C1 segment of cervical spinal cord (tissue), 14 donors: ENCODE data around the gene CLTC.

ENCODE experiments used
- DNase-seq, 14 donors: peaks; one replicate each; lab custom pipeline; 2025; lab: John Stamatoyannopoulos, UW

The CLTC gene

GRCh38 chr17:59680314-59680713 lies 60.6 kb downstream of the CLTC start:
- no peak for DNase-seq

DNA sequence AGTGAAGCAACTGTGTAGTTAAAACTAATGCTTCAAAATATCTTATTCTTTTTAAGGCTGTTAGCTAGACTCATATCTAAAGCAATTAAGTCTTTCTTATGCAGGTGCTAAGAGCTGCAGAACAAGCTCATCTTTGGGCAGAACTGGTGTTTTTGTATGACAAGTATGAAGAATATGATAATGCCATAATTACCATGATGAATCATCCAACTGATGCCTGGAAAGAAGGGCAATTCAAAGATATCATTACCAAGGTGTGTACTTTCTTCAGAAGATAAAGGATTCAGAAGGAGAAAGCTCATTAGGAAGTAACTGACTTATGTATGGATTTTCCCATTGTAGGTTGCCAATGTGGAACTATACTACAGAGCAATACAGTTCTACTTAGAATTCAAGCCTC lies 63.6 kb downstream of the CLTC start:
- DNase-seq: no peak

DNA sequence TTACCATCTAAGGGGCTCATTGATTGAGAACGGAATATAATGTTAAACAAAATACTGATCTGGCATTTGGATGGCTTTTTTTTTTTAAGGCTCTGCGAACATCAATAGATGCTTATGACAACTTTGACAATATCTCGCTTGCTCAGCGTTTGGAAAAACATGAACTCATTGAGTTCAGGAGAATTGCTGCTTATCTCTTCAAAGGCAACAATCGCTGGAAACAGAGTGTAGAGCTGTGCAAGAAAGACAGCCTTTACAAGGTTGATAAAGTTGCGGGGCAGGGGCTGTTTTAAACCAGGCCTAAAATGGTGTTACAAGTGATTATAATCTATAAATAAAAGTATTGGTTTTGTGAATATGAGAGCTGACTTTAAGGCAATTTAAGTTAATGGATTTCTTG lies 65.3 kb downstream of the CLTC start:
- no peak for DNase-seq

DNA sequence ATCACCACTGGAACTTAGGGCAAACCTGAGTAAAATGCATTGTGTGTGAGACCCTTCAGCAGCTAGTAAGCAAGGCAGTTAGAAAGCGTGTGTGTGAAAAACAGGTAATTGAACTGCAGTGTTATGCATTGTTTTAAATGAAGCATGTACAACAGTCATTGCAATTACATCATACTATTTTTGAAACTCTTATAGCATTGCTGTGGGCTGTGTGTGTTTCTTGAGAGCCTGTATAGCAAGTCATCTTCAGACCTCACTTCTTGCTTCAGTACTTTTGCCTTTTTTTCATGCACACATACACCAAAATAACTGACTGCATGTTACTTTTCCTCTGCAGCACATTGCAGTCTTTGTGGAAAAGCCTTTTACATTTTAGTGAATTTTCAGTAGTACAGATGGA lies 68.3 kb downstream of the CLTC start:
- no peak for DNase-seq

- DNase-seq: no peak
Measured at GRCh38 chr17:59688496-59688895, 68.8 kb downstream of the CLTC start.

GRCh38 chr17:59693582-59693981 lies 73.9 kb downstream of the CLTC start:
- no peak for DNase-seq

- no peak for DNase-seq
Measured at GRCh38 chr17:59694344-59694743, 74.6 kb downstream of the CLTC start.

- no peak for DNase-seq
Measured at GRCh38 chr17:59695945-59696681, 76.4 kb downstream of the CLTC start.

DNA sequence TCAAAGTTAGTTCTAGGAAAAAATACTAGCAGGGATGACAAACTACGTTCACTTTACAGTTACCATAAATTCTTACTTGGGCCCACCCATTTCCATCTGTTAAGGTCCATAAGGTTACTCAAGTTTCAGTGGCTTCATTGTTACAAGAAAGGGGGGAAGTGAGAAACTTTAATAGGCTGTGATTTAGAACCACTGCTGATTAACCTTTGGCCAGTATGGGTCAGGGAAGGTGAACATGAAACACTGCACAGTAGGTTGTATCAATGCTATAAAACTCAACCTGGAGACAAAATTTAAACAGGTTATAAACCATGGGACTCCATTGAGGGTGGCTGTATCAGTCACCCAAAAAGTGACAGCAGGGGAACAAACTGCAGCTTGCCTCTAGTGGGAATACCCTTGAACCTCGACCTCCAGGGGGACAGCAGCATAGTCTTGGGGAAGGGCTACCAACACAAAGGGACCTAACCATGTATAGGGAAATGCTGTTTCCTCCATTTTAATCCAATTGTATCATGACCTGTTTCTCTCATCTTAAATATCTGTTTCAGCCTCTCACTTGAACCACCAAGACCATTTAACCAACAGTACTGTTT lies 77.1 kb downstream of the CLTC start:
- no peak for DNase-seq

DNA sequence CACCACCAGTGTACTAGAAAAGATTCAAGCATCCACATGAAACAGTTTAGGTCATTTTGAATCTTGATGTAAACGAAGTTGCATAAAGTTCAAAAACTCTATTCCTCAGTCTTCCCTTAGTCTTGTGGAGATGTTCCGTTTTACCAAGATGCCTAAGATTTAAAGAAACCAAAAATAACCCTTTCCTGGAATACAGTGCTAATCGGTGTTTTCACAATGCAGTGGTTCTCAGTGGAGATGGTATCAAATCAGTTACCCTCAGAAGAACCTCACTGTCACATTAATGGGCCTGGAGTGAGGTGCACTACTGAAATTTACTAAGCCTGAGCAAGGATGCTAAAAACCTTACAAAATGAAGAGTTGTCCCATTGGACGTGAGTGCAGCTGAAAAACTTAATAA lies 78.4 kb downstream of the CLTC start:
- no peak for DNase-seq

GRCh38 chr17:59699218-59699617 lies 79.5 kb downstream of the CLTC start:
- DNase-seq: no peak

DNA sequence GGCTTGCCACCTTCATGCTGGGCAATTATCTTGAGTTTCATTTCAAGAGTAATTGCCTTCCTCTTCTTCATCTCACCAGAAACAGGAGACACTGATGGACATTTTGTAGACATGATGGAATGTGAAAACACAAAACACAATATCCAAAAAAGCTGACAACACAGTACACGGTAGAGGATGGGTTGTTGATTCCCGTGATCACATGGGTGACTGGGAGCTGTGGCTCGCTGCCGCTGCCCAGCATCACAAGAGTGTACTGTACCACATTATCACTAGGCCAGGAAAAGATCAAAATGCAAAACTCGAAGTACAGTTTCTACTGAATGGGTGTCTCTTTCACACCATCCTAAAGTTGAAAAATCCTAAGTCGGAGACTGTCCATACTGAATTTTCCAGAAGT lies 80.1 kb downstream of the CLTC start:
- no peak for DNase-seq

GRCh38 chr17:59702304-59702703 lies 82.6 kb downstream of the CLTC start:
- no peak for DNase-seq

DNA sequence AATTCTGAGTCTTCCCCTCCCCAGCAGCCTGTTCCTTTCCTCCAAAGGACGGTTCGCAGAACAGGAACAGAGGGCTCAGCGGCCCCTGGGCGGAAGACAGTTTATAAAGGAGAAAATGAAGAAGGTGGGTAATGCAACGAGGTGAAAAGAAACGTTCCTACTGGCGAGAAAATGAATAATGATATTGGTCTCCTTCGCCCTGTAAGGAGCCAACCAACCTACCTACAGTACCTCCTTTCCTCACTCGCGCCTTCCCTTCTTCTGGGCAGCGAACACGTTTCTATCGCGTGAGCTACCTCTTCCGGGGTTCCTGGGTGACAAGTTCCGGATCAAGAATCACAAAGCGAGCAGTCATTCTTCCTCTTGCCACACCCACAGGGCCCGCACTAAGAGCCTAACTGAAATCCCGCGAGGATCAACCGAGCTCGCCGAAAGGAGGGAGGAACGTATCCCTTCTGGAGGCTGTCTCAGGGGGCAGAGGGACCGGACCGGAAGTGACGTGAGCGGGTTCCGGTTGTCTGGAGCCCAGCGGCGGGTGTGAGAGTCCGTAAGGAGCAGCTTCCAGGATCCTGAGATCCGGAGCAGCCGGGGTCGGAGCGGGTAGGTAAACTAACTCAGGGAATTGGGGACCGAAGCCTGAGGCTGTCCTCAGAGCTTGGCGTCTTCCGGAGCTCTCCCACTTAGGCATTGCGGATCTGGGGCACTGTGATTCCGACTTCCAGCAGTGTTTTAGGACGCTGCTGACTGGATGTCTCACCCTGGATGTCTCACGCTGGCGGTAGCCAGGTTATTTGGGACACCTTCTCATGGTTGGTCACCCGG lies 87.7 kb downstream of the CLTC start, which contains the start of the genes PTRH2 and VMP1:
Gene PTRH2, minus strand, starts transcription at position 282 of the 822 bp plus-strand sequence. CDS start 9,452 bp downstream, outside the sequence.
Gene VMP1, plus strand, starts transcription at position 506 of the 822 bp plus-strand sequence. CDS start 23,793 bp downstream, outside the sequence.
- peak; percentile 75 to 99 (median 96) for DNase-seq

- DNase-seq: no peak
Measured at GRCh38 chr17:59707971-59708430, 88.3 kb downstream of the CLTC start.

GRCh38 chr17:59711936-59712335 lies 92.2 kb downstream of the CLTC start:
- no peak for DNase-seq

GRCh38 chr17:59712862-59713261 lies 93.2 kb downstream of the CLTC start:
- no peak for DNase-seq

- DNase-seq: no peak
Measured at GRCh38 chr17:59714255-59714654, 94.6 kb downstream of the CLTC start.

- no peak for DNase-seq
Measured at GRCh38 chr17:59716427-59716826, 96.7 kb downstream of the CLTC start.

DNA sequence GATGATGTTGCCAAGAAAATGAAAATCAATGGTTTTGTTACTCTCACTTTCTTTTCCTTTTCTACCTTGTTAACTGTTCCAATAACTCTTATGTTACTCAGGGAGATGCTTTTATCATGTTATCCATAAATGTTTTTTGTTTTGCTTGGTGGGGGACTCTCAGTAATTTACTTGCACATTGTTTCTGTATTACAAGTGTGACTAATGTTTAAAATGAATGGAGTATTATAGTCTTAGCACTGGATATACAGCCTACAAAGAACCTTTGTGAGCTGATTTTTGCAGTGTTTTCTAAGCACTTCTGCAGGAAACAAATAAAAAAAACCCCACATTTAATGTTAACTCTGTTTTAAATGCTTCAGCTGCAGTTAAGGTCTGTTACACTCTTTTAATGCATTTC lies 99.8 kb downstream of the CLTC start:
- DNase-seq: no peak

DNA sequence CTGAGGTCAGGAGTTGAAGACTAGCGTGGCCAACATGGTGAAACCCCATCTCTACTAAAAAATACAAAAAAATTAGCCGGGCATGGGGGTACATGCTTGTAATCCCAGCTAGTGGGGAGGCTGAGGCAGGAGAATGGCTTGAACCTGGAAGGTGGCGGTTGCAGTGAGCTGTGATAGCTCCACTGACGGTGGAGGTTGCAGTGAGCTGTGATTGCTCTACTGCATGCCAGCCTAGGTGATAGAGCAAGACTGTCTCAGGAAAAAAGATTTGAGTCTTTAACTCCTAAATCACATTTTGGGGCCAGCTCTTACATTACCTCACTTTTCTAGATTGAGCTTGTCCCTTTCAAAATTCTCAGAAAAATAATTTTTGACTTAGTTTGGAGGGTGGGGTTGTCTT lies 102.9 kb downstream of the CLTC start:
- DNase-seq: no peak

DNA sequence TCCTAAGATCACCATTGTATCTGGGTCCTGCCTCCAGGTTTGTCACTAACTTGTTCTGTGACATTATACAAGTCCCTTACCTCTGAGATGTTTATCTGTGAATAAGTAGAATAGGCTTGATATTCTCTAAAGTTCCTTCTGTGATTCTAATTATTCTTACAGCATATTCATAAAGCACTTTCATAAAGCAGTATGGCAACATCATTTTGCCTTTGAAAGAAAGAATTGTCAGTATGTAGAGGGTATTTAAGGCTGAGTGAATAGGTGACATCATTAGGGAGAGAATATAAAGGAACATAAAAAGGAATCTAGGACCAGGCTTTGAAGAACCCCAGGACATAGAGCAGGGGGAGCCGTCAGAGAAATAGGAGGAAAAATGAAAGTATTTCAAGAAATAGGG lies 103.3 kb downstream of the CLTC start:
- DNase-seq: no peak
